Measurements from ENCODE around the gene GPX8. TPM values are rescaled to one million over a fixed set of nuclear protein-coding genes. Genes with fewer than 3 reads are reported as not detected.

The GPX8 gene
- polyA plus RNA-seq, 2 of the 4 experiments (the other 2 are of a cell fraction) = 51.8 to 86.0 TPM

GRCh38 chr5:55191165-55191564 is 31.2 kb downstream of the GPX8 start:
- DNase-seq (ENCODE audit: low read depth in 1 of 2, low spot score in 1 of 2) (no peak), ATAC-seq (no peak), FAIRE-seq (no peak)
- Histone ChIP-seq H3K4me2 (no peak overlapping the region), H3K4me3 (no peak overlapping the region), H3K9me3 (no peaks in the 10 kb centered on the region), H3K4me1 (peaks cover 9% of the 10 kb centered on the region; the same call in 2 of the 3 replicates), H3K27ac (no peak overlapping the region)
- WGBS (ENCODE audit: missing lambda C conversion rate) = 34% methylated on average over 2 of the region's 2 CpGs
- ChIA-PET CTCF (interaction anchor here (0.8 to 2.0 kb wide), 3 partner anchors 8 to 247 kb away, joined by 3 to 11 read pairs (median 3); no protein-coding TSS in a partner anchor), POLR2A (no interaction called here)
- no peak for TF ChIP-seq HOXB5 (CRISPR knock-in tag; IDR thresholded peaks at IDR 0.05)
- TF ChIP-seq CHD2 (IDR thresholded peaks at IDR 0.05; ENCODE audit: low read length, partially characterized antibody) = no peak
- TF ChIP-seq EHMT2 (IDR thresholded peaks at IDR 0.05; ENCODE audit: low read depth) = no peak
- no peak for TF ChIP-seq GATA3 (IDR thresholded peaks at IDR 0.05; ENCODE audit: borderline replicate concordance)
- TF ChIP-seq NPAS2 (CRISPR knock-in tag; IDR thresholded peaks at IDR 0.05; ENCODE audit: borderline replicate concordance) = no peak
- no peak for TF ChIP-seq EP300 (IDR thresholded peaks at IDR 0.05)
- TF ChIP-seq TP53 (CRISPR knock-in tag; IDR thresholded peaks at IDR 0.05) = no peak
- no peak for TF ChIP-seq PHF8 (IDR thresholded peaks at IDR 0.05; ENCODE audit: borderline replicate concordance, low read depth)
- TF ChIP-seq ELK1 (IDR thresholded peaks at IDR 0.05; ENCODE audit: low read depth, low read length) = no peak
- no peak for TF ChIP-seq MAX (IDR thresholded peaks at IDR 0.05)
- TF ChIP-seq CEBPB (IDR thresholded peaks at IDR 0.05) = no peak
- TF ChIP-seq RCOR1 (IDR thresholded peaks at IDR 0.05; ENCODE audit: low read depth, low read length) = no peak
- TF ChIP-seq CTCF (IDR thresholded peaks at IDR 0.05) = no peak

- peak; percentile 61 for FAIRE-seq
- 55% methylated on average over 2 of the region's 2 CpGs for WGBS (ENCODE audit: missing lambda C conversion rate)
- TF ChIP-seq HEYL (CRISPR knock-in tag; IDR thresholded peaks at IDR 0.05) = no peak
- no peak for TF ChIP-seq USF2 (IDR thresholded peaks at IDR 0.05)
- no peak for TF ChIP-seq KDM5A (IDR thresholded peaks at IDR 0.05)
- TF ChIP-seq BCL3 (IDR thresholded peaks at IDR 0.05) = no peak
- no peak for TF ChIP-seq BHLHE40 (IDR thresholded peaks at IDR 0.05; ENCODE audit: low read depth, low read length)
- TF ChIP-seq EHF (CRISPR knock-in tag; IDR thresholded peaks at IDR 0.05) = no peak
- no peak for TF ChIP-seq ATOH8 (CRISPR knock-in tag; IDR thresholded peaks at IDR 0.05; ENCODE audit: low read depth)
- no peak for TF ChIP-seq MAZ (IDR thresholded peaks at IDR 0.05; ENCODE audit: borderline replicate concordance, low read depth, low read length)
- no peak for TF ChIP-seq CBX2 (IDR thresholded peaks at IDR 0.05; ENCODE audit: borderline replicate concordance, low read depth)
- TF ChIP-seq ESRRA (IDR thresholded peaks at IDR 0.05; ENCODE audit: borderline replicate concordance, low read length) = no peak
- TF ChIP-seq PHF8 (IDR thresholded peaks at IDR 0.05; ENCODE audit: borderline replicate concordance, low read depth) = no peak
- ChIA-PET CTCF (no interaction called here), POLR2A (no interaction called here)
- H3K4me1 ChIP-seq = no peaks in the 10 kb centered on the region
- H3K27ac ChIP-seq = no peak overlapping the region
- no peak overlapping the region for H3K4me3 ChIP-seq
- no peak overlapping the region for H3K4me2 ChIP-seq
- no peaks in the 10 kb centered on the region for H3K9me3 ChIP-seq
- DNase-seq (ENCODE audit: low read depth in 1 of 2, low spot score in 1 of 2) = no peak
- ATAC-seq = no peak
Observed at GRCh38 chr5:55205001-55205400, 45.0 kb downstream of the GPX8 start.
